ENCODE measurements around the gene ADSS2. TPM values are rescaled to one million over a fixed set of nuclear protein-coding genes. Genes with fewer than 3 reads are reported as not detected.

Gene ADSS2
- total RNA-seq, 4 donors from 2014 or later = 8.0 to 18.4 (median 9.9) TPM

DNA sequence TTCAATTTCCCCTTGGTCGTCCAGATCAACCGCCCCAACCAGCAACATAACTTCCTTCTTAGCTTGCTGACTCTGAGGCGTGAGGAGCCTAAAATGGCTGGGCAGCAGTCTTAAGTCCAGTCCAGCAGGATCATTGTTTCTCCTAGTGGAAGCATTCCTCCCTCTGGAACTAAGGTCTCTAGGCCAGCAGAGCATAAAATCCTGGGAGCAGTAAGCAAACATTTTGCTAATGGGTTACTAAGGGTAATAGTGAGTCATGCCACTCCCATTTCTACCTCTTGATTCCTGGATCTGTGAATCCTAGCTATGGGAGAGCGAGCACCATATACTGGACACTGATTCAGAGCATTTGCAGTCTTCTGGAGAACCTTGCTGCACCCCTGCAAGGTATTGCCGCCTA is 59.9 kb downstream of the ADSS2 start:
- H3K36me3 ChIP-seq = no peaks in the 10 kb centered on the region
- H3K9me3 ChIP-seq = no peaks in the 10 kb centered on the region
- no peak overlapping the region for H3K27ac ChIP-seq
- ATAC-seq = no peak
- no peak overlapping the region for H3K4me3 ChIP-seq
- intact Hi-C loops (cut with DNase I; ENCODE audit: low total_unique reads) (no loop called here), in situ Hi-C loops (cut with MboI; ENCODE audit: low sequenced_read_pairs in 4 of 4) (no loop called here)
- no peak for DNase-seq
- H3K27me3 ChIP-seq = no peaks in the 10 kb centered on the region
- no peaks in the 10 kb centered on the region for H3K4me1 ChIP-seq
- TF ChIP-seq POLR2A (IDR thresholded peaks at IDR 0.05) = no peak
- TF ChIP-seq, protein P1, sequence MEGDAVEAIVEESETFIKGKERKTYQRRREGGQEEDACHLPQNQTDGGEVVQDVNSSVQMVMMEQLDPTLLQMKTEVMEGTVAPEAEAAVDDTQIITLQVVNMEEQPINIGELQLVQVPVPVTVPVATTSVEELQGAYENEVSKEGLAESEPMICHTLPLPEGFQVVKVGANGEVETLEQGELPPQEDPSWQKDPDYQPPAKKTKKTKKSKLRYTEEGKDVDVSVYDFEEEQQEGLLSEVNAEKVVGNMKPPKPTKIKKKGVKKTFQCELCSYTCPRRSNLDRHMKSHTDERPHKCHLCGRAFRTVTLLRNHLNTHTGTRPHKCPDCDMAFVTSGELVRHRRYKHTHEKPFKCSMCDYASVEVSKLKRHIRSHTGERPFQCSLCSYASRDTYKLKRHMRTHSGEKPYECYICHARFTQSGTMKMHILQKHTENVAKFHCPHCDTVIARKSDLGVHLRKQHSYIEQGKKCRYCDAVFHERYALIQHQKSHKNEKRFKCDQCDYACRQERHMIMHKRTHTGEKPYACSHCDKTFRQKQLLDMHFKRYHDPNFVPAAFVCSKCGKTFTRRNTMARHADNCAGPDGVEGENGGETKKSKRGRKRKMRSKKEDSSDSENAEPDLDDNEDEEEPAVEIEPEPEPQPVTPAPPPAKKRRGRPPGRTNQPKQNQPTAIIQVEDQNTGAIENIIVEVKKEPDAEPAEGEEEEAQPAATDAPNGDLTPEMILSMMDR (IDR thresholded peaks at IDR 0.05 in 4 of 5, conservative IDR thresholded peaks at IDR 0.05 in 1 of 5) = no peak

DNA sequence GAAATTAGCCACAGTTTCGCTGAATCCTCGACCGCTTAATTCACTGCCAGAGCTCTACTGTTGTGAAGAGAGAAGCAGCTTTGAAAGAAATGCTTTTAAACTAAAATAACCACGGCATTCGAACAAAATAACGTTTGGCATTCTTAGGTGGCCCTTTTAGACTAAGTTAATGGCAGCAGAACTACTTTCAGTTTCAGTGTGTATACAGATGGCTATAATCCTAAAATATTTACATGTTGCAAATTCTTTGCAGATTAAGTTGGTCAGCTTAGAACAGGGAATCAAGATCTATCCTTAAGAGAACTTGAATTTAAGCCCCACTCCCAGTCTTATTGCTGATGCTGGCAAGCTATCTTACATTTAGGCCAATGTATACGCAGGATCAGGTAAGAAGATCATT is 62.7 kb downstream of the ADSS2 start:
- Histone ChIP-seq H3K27me3 (no peaks in the 10 kb centered on the region), H3K9me3 (no peaks in the 10 kb centered on the region), H3K27ac (no peak overlapping the region), H3K36me3 (no peaks in the 10 kb centered on the region), H3K4me3 (no peak overlapping the region), H3K4me1 (no peaks in the 10 kb centered on the region)
- DNase-seq = no peak
- TF ChIP-seq, protein P1 (IDR thresholded peaks at IDR 0.05 in 4 of 5, conservative IDR thresholded peaks at IDR 0.05 in 1 of 5) = no peak
- no peak for TF ChIP-seq POLR2A (IDR thresholded peaks at IDR 0.05)
- in situ Hi-C loops (cut with MboI; ENCODE audit: low sequenced_read_pairs in 4 of 4) (no loop called here), intact Hi-C loops (cut with DNase I; ENCODE audit: low total_unique reads) (no loop called here)
- ATAC-seq = no peak

DNA sequence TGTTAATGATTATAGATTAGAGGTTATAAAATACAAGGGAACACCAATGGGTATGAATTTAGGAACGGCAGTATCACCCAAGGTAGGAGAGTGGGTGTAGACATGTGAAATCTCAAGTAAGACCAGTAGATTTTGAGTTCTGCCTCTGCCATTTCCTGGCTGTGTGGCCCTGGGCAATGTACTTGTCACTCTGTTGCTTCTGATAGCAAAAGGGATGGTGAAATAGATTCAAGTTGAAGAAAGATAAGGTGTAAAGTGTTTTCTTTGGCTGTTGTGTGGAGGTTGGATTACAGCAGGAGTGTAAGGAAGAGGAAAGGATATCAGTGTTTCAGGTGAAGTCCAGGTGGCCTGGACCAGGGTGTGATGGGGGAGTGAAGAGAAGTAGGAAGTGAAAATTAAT is 64.3 kb downstream of the ADSS2 start:
- Histone ChIP-seq H3K4me1 (no peaks in the 10 kb centered on the region), H3K4me3 (no peak overlapping the region), H3K27me3 (no peaks in the 10 kb centered on the region), H3K9me3 (no peaks in the 10 kb centered on the region), H3K36me3 (no peaks in the 10 kb centered on the region), H3K27ac (no peak overlapping the region)
- TF ChIP-seq, protein P1 (IDR thresholded peaks at IDR 0.05 in 4 of 5, conservative IDR thresholded peaks at IDR 0.05 in 1 of 5) = no peak
- no peak for TF ChIP-seq POLR2A (IDR thresholded peaks at IDR 0.05)
- intact Hi-C loops (cut with DNase I; ENCODE audit: low total_unique reads) = no loop called here
- no peak for ATAC-seq
- in situ Hi-C loops (cut with MboI; ENCODE audit: low sequenced_read_pairs in 4 of 4) = no loop called here
- DNase-seq = no peak

DNA sequence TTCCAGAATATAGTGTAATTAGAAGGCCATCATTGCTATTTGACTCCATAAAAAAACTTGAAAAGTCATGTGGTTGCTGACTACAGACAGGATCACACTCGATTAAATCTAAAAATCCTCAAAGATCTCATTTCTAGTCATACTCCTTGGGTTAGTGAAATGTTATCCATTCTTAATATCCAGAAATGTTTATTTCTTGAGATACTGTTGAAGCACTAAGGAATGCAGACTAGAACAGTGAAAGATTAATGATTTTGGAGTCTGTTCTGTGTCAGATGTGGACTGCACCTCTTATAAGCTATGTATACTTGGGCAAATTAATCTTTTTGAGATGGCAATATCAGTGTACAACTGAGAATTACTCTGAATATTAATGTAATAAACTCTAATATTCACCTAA is 65.1 kb downstream of the ADSS2 start:
- TF ChIP-seq, protein P1 (IDR thresholded peaks at IDR 0.05 in 4 of 5, conservative IDR thresholded peaks at IDR 0.05 in 1 of 5) = no peak
- TF ChIP-seq POLR2A (IDR thresholded peaks at IDR 0.05) = no peak

DNA sequence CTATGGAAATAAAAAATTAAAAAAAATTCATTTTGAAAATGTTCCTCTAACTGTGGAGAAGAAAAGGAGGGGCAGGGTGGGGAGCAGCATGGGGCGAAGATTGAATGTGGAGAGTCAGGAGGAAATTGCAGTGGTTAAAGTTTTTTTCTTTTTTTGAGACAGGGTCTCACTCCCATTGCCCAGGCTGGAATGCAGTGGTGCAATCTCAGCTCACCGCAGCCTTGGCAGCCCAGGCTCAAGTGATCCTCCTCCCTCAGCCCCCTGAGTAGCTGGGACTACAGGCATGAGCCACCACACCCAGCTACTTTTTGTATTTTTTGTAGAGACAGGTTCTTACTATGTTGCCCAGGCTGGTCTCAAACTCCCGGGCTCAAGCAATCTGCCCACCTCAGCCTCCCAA is 67.6 kb downstream of the ADSS2 start:
- Histone ChIP-seq H3K36me3 (no peaks in the 10 kb centered on the region), H3K9me3 (no peaks in the 10 kb centered on the region), H3K4me1 (no peaks in the 10 kb centered on the region), H3K27ac (no peak overlapping the region), H3K4me3 (no peak overlapping the region), H3K27me3 (no peaks in the 10 kb centered on the region)
- ATAC-seq (no peak), DNase-seq (no peak)
- in situ Hi-C loops (cut with MboI; ENCODE audit: low sequenced_read_pairs in 4 of 4) (no loop called here), intact Hi-C loops (cut with DNase I; ENCODE audit: low total_unique reads) (no loop called here)
- no peak for TF ChIP-seq POLR2A (IDR thresholded peaks at IDR 0.05)
- TF ChIP-seq, protein P1 (IDR thresholded peaks at IDR 0.05 in 4 of 5, conservative IDR thresholded peaks at IDR 0.05 in 1 of 5) = no peak

More for the DNA sequence above, 65.1 kb downstream of the ADSS2 start:
- no peak overlapping the region for H3K4me3 ChIP-seq
- H3K4me1 ChIP-seq = no peaks in the 10 kb centered on the region
- no peak overlapping the region for H3K27ac ChIP-seq
- ATAC-seq (no peak), DNase-seq (no peak)
- no peaks in the 10 kb centered on the region for H3K36me3 ChIP-seq
- no peaks in the 10 kb centered on the region for H3K9me3 ChIP-seq
- intact Hi-C loops (cut with DNase I; ENCODE audit: low total_unique reads) (no loop called here), in situ Hi-C loops (cut with MboI; ENCODE audit: low sequenced_read_pairs in 4 of 4) (no loop called here)
- no peaks in the 10 kb centered on the region for H3K27me3 ChIP-seq
